ENCODE results near the gene DHRS3. TPM values are rescaled to one million over a fixed set of nuclear protein-coding genes. Genes with fewer than 3 reads are reported as not detected.
A peak's percentile ranks its signal among the peaks of the same experiment; 100 is the strongest.

The DHRS3 gene, protein sequence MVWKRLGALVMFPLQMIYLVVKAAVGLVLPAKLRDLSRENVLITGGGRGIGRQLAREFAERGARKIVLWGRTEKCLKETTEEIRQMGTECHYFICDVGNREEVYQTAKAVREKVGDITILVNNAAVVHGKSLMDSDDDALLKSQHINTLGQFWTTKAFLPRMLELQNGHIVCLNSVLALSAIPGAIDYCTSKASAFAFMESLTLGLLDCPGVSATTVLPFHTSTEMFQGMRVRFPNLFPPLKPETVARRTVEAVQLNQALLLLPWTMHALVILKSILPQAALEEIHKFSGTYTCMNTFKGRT
- 81.7 and 110 TPM in 2 replicates for total RNA-seq

DNA sequence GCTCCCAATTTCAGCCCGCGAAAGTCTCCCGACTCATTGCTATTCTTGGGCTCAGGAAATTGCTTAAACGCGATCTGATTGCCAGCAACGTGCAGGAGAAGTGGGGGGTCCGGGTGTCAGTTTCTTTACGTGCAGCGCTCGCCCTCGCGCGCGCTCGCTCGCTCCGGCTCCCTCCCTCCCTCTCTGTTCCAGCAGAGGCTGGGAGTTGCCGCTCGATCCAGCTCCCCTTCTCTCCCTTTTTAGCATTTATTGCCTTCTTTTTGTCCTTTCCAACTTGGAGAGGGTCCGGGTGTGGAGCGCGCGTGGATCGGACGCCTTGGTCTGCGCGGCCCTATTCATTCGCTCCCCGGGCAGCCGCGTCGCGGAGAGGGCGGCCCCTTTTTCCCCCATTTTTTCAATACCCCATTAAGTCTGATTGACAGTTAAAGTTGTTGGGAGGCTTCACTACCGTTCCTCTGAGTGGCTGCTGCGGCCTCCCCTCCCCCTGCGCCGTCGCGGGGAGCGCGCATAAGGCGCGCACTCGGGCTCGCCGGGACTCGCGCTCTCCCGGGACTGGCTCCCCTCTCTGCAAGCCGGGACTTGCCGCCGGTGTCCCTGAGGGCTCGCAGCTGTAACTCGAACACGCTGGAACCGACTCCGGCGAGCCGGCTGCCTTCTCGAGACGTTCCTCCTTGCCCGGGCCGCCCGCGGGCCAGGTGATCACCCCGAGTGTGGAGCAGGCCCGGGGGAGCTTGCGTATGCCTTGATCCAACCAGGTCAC is at the start of gene DHRS3:
Gene DHRS3 (minus strand): TSS at position 310 of the 760 bp plus-strand sequence. CDS start 862 bp downstream, outside the sequence.

DNA sequence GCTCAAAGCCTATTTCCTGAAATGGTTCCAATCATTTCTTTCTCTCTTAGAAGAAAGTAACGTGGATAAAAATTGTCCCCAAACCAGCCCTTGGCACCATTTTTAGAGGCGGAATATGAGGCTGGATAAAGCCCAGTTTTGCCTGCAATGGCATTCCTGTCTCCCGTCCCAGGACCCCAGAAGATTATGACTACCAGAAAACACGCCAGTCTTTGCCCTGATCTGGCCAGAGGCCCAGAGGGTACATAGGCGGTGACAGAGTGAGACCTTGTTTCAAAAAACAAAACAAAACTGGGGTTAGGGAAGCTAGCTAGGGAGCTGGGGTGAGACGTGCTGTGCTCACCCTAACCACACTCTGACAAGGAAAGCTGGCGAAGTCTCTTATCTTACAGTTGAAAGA is 25.8 kb upstream of the DHRS3 start, which contains the start of gene AADACL4:
Gene AADACL4 (plus strand): TSS at position 301 of the 400 bp plus-strand sequence. CDS start 462 bp downstream, outside the sequence.

Small RNA genes within 50 kb of the gene (small RNA-seq; reads per million reads assigned to genes)
- 0.38 reads per million, percentile 3 among the genes with 10 or more reads in this experiment for gene MIR6730
- not detected for gene RNU6ATAC18P

Other genes starting within 250 kb of the DHRS3 start
- gene AADACL4, start 25.9 kb upstream of the DHRS3 start, total RNA-seq, result not detected in 2 replicates
- not detected in 2 replicates for gene AADACL3, start 97.9 kb upstream of the DHRS3 start, total RNA-seq
- not detected in 2 replicates for gene CFAP107, start 128.0 kb upstream of the DHRS3 start, total RNA-seq
- not detected in 2 replicates for gene PRAMEF12, start 155.5 kb upstream of the DHRS3 start, total RNA-seq
- not detected in 2 replicates for gene PRAMEF1, start 173.2 kb upstream of the DHRS3 start, total RNA-seq
- not detected in 2 replicates for gene PRAMEF11, start 213.2 kb upstream of the DHRS3 start, total RNA-seq
- gene HNRNPCL1, start 230.5 kb upstream of the DHRS3 start, total RNA-seq, result not detected in 2 replicates
- not detected in 2 replicates for gene PRAMEF2, start 238.9 kb upstream of the DHRS3 start, total RNA-seq